NCI-H1092 (cell line): ENCODE data around the gene UBR4.

Source experiments
- DNase-seq: peaks from one replicate; lab custom pipeline; 2025; lab: John Stamatoyannopoulos, UW

The UBR4 gene

DNA sequence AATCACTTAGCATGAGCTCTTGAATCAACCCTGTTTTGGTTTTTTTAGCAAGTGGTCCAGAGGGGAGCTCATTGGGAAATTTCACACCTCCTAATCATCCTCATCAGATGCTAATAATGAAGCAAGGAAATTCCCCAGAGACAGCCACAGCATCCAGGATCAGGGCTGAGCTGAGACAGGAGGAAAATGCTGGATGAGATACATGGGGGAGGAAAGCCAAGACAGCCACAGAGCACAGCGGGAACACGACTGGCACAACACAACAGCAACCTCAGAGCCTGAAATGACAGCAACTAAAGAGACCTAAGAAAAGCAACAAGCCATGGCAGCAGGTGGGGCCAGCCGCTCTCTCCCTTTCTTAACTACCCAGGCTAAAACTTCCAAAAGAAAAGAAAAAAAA, 70.4 kb downstream of the UBR4 start:
- DNase-seq = no peak

DNA sequence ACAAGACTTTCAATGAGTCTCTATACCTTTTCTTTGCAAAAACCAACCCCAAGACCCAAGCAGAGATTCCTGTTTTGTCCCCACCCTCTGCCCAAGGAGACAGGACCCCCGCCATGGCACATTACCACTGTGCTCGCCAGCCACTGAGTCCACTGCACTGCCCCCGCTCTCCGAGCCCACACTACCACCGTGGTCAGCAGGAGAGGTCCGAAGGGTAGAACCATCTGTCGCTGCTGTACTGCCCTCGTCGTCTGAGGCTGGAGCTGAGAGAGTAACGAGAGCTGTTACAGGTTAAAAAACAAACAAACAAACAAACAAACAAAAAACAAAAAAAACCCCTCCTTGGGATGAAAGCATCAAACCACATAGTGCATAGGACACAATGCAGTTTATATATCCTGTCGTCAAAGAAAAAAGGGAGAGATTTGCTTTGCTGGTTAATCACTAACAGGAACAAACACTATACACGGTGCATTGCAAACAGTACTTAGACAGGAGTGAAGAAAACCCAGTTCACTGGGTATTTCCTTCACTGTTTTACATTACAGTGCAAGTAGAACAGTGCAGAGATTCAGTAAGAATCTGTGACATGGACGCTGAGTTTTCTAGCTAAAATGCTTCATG, 71.0 kb downstream of the UBR4 start:
- no peak for DNase-seq

- DNase-seq = no peak
Measured at GRCh38 chr1:19138331-19138730, 71.7 kb downstream of the UBR4 start.

GRCh38 chr1:19137158-19137557, 72.9 kb downstream of the UBR4 start:
- DNase-seq = no peak

DNA sequence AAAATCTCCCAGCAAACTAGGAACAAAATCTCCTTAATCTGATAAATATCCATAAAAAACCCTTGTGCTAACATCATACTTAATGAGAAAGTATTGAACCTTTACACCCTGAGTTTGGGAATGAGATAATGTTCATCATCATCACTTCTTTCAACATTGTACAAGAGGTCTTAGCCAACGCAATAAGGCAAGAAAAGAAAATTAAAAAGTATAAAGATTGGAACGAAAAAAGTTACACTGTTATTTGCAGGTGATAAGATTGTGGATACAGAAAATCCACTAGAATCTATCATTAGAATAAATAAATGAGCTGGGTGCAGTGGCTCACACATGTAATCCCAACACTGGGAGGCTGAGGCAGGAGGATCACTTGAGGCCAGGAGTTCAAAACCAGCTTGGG, 76.7 kb downstream of the UBR4 start:
- no peak for DNase-seq

GRCh38 chr1:19130468-19130867, 79.6 kb downstream of the UBR4 start:
- no peak for DNase-seq

GRCh38 chr1:19128968-19129514, 81.0 kb downstream of the UBR4 start:
- DNase-seq = no peak

- DNase-seq = no peak
Measured at GRCh38 chr1:19124273-19124672, 85.8 kb downstream of the UBR4 start.

DNA sequence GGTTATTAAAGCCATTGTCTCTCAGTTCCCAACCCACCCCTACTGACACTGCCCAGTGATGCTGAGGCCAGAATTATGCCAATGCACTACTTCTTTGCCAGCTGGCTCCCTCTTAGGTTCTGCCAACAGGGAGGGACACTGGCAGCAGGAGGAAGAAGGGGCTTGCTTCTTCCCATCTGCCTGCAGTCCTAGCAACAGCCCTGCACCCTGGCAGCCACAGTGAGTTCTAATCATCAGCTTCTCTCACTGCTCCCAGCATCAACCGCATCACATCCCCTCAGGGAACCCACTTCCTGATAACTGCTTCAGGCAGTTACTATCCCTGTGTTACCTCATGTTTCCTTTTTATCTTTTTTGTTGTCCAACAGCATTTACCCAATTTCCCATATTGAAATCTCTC, 86.2 kb downstream of the UBR4 start:
- DNase-seq = no peak

DNA sequence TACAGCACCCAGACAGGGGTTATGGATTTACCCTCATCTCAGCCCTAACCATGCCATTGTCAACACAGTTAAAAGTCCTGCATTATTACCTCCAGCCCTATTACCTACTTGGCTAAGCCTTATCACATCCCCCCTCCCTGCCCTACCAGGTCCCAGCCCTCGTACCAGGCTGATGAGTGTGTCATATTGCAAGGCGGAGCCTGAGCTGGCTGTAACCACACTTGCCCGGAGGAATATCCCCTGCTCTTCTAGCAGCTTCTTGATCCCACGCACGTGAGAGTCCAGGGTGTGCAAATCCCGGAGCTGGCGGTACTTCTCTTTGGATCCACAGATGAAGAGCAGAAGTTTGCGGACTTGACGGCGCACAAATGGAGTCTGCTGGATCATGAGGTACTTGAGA, 87.4 kb downstream of the UBR4 start:
- DNase-seq = no peak

DNA sequence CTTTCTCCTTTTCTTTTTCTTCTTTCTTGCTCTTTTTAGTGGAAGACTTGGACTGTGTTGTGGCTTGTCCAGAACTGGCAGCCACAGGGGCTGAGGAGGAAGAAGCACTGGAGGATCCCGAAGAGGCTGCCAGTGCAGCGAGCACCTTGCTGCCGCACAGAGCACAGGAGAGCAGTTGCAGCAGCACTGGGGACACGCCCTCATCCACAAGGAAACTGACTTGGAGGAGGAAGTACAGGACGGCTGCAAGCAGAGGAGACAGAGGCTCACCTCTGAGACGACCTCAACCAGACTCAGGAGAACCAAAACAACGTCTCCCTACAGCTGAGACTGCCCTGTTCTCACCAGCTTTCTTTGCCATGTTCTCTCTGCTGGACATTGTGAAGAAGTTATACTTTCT, 88.9 kb downstream of the UBR4 start:
- no peak for DNase-seq

- no peak for DNase-seq
Measured at GRCh38 chr1:19120070-19120469, 90.0 kb downstream of the UBR4 start.

GRCh38 chr1:19115082-19115808, 94.8 kb downstream of the UBR4 start:
- no peak for DNase-seq

GRCh38 chr1:19113697-19114092, 96.4 kb downstream of the UBR4 start:
- no peak for DNase-seq

- no peak for DNase-seq
Measured at GRCh38 chr1:19112891-19113696, 97.0 kb downstream of the UBR4 start.

GRCh38 chr1:19110257-19110927, 99.7 kb downstream of the UBR4 start:
- DNase-seq = no peak

DNA sequence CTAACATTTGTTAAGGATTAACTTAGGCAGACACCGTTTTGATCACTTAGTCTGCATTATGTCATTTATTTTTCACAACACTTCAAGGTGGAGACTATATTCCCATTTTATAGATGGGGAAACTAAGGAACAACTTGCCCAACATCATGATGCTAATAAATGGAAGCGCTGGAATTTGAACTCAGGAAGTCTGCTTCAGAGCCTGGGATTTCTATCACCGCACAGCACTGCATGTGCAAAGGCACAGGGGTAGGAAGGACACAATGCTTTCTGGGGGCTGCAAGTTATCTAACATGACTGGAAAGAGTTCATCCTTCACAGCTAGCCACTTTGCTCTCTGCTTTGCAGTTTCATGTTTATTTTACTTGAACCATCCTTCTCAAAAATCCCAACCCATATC, 100.5 kb downstream of the UBR4 start:
- DNase-seq = no peak

DNA sequence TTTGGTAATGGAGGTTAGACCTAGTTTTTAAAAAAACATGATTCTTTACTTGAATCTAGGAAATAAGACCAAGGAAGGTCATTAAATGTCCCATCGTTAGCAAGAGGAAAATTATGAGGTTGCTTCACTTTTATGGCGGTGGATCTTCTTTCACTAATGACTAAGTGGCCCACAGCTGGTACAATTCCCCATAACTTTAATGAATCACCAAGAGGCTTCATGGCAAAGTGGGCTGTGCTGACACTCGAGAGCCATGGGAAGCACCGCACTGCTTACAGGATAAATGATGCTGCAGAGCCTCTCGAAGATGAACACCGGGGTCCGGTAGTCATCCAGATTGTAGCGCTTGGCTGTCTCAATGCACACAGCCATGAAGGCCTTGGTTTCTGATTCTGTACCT, 108.8 kb downstream of the UBR4 start:
- DNase-seq = no peak

- DNase-seq = no peak
Measured at GRCh38 chr1:19100028-19100427, 110.0 kb downstream of the UBR4 start.

- no peak for DNase-seq
Measured at GRCh38 chr1:19096990-19097389, 113.1 kb downstream of the UBR4 start.

DNA sequence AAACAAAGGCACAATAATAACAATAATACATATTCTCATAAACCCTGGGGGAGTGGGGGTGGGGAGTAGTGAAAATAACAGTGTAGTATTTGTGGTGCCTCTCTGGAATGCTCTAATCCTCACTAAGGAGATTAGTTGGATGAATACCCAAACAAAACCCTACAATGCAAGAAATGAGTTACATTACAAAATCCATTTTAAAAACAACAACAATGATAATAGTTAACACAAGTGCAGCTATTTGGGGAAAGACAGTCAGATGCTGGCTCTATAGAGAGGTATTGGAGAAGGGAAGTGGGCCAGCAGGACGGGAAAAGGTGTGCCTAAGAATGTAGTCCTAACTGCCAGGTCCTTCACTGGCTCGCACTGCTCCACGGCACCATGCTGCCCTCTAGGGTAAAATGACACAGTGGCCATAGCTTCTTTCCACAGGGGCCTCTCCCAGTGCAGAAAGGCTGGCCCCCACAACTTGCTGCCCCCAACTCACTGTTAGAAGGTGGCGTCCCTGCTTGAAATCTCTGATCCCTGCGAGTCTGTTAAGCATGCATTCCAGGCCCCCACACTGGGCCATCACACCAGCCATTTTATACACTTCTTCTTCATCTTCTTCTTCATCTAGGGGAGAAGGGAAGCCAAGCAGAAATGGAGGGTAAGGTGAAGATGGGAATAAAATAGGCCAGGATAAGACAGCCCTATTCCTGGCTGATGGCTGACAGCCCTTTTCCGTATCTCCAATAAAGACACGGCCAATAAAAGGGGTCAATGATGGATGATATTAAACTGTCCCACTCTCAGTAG, 113.8 kb downstream of the UBR4 start:
- no peak for DNase-seq
